Measurements from ENCODE around the gene SRXN1. TPM values are rescaled to one million over a fixed set of nuclear protein-coding genes. Genes with fewer than 3 reads are reported as not detected.

Gene SRXN1
- total RNA-seq, 1 donor from 2014 or later, result 41.5 TPM

- peak; percentile 21 for DNase-seq (ENCODE audit: low read depth)
These were observed 17.1 kb downstream of the SRXN1 start for GRCh38 chr20:635893-636338.

- no peak for DNase-seq (ENCODE audit: low read depth)
These were observed 17.7 kb downstream of the SRXN1 start for GRCh38 chr20:635028-635892.

DNA sequence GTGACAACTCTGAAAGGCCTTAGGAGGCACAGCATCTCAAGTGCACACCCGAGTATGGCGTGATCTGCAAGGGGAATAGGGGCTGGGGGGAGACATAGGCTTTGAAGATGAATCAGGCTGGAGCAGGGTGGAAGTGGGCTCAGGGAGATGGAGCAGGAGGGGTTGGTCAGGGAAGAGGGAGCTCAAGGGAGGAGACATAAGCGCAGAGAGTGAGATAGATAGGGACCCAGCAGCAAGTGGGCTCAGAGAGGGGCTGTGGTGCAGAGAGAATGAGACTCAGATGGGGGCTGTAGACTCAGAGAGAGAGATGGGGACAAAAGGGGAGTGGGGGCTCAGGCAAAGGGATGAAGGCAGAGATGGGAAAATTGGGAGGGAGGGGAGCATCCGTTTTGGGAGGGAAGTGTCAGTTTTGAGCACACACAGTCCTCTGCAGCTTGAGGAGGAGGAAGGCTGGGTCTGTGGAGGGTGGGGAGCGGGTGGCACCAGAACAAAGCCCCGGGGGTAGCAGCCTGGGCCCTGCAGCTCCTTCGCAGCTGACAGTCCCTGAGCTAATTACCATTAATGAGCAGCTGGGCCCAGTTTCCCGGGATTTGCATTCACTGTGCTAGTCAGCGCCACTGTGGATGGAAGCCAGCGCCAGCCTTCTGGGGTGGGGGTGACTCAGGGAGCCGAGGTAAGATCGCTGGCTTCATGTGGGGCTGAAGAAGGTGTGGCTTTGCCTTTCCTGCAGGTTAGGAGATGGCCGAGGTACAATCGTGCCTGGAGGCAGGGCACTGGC is 18.7 kb downstream of the SRXN1 start:
- no peak for DNase-seq (ENCODE audit: low read depth)

- no peak for DNase-seq (ENCODE audit: low read depth)
These were observed 21.9 kb downstream of the SRXN1 start for GRCh38 chr20:631101-631500.

DNA sequence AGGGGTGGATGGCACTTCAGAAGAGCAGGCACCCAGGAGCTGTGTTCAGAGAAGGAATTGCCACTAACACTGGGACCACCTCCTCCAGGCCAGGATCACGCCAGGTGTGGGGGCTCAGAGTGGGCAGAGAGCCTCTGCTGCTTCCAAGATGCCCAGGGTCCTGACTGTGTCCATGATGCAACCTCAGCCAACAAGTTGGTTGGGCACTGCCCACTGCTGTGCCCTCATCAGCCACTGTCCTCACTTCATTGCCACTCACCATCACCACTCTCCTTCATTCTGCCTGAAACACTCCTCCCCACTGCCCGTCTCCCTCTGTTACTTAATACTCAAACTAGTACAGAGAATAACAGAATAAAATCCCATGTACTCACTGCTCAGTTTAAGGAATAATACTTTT is 26.4 kb downstream of the SRXN1 start:
- DNase-seq (ENCODE audit: low read depth), result no peak

GRCh38 chr20:625360-625932 is 27.6 kb downstream of the SRXN1 start:
- DNase-seq (ENCODE audit: low read depth), result no peak

DNA sequence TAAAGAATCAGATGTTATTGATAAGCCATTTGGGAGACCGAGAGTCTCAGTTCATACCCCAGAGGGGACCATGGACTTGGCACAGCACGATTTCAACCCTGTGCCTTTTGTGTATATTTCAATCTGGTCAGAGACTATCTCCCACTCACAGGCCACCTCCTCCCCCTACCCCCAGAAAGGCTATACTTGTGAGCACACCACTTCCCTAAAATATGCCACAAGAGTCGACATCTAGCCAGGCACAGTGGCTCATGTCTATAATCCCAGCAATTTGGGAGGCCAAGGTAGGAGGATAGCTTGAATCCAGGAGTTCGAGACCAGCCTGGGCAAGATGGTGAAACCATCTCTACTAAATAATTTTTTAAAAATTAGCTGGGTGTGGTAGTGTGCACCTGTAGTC is 29.3 kb downstream of the SRXN1 start:
- no peak for DNase-seq (ENCODE audit: low read depth)

DNA sequence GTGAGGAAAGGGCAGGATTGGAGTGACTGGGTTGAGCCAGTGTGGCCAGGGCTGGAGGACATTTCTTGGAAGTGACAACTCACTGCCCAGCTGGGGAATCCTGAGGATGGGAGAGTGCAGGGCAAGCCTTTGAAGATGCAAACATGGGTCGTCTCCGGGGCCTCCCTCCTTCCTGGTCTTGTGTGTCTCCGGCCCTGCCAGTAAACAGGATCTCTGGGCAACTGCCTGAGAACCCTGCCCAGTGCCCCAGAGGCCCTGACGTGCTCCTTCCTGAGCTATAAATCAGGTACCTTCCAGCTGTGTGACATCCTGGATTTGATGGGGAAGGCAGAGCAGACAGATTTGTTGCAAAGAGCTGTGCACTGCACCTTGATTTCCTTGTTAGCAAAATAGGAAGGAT is 30.0 kb downstream of the SRXN1 start:
- no peak for DNase-seq (ENCODE audit: low read depth)

- DNase-seq (ENCODE audit: low read depth), result no peak
These were observed 30.8 kb downstream of the SRXN1 start for GRCh38 chr20:622161-622560.

DNA sequence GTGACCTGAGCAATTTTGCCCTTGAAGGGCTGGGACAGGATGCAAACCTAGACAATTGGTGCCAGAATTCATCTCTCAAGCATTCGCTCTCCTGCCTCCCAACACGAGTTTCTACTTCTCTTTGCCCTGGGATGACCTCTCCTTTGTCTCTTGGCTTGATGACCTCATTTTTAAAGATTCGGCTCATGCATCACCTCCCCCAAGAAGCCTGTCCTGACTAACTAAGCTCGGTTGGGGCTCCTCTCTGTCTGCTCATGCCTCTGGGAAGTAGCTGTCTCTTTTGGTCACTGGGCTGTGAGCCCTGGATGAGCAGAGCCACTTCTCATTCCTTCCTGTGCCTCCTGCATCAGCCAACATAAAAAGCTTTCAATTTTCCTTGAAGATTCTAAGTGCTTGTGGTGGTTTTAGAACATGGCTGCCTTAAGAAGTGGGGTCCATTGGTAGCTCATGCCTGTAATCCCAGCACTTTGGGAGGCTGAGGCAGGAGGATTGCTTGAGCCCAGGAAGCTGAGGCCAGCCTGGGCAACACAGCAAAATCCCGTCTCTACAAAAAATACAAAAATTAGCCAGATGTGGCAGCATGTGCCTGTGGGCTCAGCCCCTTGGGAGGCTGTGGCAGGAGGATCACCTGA is 31.8 kb downstream of the SRXN1 start:
- DNase-seq (ENCODE audit: low read depth), result peak; percentile 13

DNA sequence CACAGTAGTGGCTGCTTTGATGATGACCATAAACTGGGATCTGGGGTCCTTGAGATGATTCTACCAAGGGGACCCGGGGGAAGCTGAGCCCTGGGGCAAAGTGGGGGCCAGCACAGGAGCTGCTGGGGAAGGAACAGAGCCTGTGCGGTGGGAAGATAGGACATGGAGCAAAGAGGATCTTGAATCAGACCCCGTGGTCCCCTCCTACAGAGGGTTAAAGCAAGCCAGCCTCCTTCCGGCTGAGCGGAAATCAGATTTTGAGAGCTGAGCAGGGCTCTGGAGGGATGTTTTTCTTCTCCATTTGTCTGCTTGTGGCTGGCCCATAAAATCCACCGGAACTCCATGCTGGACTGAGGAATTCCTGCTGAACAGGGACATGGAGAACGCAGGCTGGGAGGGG is 32.8 kb downstream of the SRXN1 start:
- DNase-seq (ENCODE audit: low read depth), result no peak

GRCh38 chr20:618980-619379 is 34.0 kb downstream of the SRXN1 start:
- DNase-seq (ENCODE audit: low read depth), result no peak

- DNase-seq (ENCODE audit: low read depth), result no peak
These were observed 34.9 kb downstream of the SRXN1 start for GRCh38 chr20:617934-618690.

DNA sequence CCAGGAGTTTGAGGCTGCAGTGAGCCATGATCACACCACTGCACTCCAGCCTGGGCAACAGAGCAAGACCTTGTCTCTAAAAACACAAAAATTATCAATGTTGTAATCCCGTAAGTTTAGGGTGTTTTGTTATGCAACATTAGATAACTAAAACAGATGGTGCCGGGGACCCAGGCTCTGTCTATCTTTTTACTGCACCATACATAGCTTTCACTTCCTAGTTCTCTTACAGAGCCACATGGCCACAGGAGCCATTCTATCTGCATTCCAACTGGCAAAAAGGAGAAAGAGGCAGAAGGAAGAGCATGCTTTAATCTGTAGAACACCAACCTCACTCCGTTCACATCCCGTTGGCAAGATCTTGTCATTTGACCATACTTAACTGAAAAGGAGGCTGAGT is 37.5 kb downstream of the SRXN1 start:
- DNase-seq (ENCODE audit: low read depth), result no peak

DNA sequence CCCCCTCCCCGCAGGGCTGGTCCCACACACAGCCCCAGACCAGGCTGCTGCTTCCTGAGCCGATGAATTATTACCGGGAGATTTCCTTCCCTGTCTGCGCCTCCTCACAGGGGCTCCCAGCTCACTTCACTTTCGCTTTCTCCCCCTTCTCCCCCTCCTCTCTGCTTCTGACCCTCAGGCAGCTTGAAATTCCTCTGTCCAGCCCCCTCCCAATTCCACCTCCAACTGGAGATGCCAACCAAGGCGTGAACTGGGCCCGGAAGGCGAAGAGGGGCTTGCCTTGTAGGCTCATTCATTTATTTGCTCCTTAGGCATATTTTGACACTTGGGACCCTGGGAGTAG is 41.2 kb downstream of the SRXN1 start:
- DNase-seq (ENCODE audit: low read depth), result no peak

DNA sequence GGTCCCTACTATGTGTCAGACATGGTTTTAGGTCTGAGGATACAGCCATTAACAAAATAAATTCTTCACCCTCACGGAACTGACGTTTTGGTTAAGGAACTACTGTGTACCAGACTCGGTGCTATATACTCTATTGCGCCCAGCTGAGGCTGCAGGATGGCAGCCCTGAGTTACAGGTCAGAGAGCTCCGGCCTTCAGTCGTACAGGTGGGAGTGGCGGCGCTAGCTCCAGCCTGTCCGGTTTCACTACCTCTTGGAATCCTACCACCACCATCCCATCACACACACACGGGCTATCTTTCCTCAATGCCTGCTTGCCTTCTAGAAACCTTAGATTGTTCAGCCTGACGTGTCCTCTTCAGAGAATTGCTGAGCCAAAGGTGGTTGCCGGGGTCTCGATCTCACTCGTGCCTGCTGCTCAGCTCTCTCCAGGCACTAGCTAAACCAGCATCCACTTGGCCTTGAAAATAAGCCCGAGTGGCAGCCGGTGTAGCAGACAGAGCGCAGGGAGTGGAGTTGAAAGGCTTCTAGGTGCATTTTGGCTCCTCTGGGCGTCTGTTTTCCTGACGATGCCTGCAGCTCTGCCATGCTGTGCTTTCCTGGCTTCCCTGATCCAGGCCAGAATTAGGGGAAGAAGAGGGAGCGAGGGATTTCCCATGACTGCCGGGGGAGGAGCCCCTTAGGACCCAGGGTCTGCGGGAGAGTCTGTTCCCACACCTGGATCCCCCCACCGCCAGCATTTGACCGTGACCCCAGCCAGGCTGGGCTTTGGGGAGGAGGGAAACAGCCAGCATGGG is 41.8 kb downstream of the SRXN1 start:
- no peak for DNase-seq (ENCODE audit: low read depth)

DNA sequence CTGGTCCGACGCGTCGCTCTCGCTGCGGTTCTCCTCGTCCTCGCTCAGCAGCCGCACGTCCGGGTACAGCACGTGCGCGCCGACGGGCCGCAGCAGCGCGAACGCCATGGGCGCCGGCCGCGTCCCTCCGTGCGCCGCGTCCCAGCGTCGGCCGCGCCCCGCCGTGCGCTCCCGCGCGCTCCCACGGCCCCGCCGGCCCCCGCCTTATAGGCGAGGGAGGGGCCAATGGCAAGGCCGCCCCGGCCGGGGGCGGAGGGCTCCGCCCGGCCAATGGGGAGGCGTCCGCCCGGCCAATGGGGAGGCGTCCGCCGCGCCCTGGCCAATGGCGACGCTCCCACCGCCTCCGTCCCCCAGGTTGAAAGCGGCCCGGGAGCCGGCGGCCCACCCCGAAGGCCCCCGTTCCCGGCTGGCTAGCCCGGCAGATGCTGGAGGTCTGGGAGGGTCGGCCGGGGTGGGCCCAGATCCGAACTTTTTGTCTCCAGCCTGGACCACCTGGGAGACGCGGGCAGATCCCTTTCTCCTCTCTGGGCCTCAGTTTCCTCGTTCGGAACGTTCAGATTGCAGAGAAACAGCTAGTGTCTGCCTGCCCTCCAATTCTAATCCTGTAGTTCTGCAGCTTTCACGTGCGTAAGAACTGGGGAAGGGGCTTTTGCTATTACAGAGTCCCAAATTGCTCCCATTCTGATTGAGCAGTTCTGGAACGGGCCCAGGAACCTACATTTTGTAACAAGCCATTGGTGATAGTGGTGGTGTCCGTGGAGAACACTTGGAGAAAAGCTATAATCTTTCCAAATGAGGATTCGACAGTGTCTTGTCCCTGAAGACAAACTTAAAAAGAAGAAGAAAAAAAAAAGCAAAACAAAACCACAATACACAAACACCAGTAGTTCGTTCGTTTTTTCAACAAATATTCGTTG is 42.6 kb downstream of the SRXN1 start, which contains the start of gene TCF15:
TSS of gene TCF15 (minus strand) at position 180 of the 917 bp plus-strand sequence. CDS start at position 108, 72 bp downstream.
- no peak for DNase-seq (ENCODE audit: low read depth)

- no peak for DNase-seq (ENCODE audit: low read depth)
These were observed 43.5 kb downstream of the SRXN1 start for GRCh38 chr20:609371-609964.

- no peak for DNase-seq (ENCODE audit: low read depth)
These were observed 44.0 kb downstream of the SRXN1 start for GRCh38 chr20:608970-609369.

Measured in renal cortical epithelial cell (primary cell).